Left ventricle myocardium inferior (tissue), 1 donor: ENCODE data around the gene MRPS5. TPM values are rescaled to one million over a fixed set of nuclear protein-coding genes. Genes with fewer than 3 reads are reported as not detected.

Source experiments
- DNase-seq: peaks from one replicate; pipeline ENCODE4 v3.0.0-alpha.2; 2020
- H3K27ac ChIP-seq: fragments of 200-600 bp; replicated peaks from 2 replicates; pipeline ENCODE4 v1.8.0; 2021
- H3K27me3 ChIP-seq: fragments of 200-600 bp; 2 replicates; pipeline ENCODE4 v1.8.0; 2021; ENCODE audit warnings: low read depth
- H3K36me3 ChIP-seq: fragments of 200-600 bp; 2 replicates; pipeline ENCODE4 v1.8.0; 2021
- H3K4me1 ChIP-seq: fragments of 200-600 bp; 2 replicates; pipeline ENCODE4 v1.8.0; 2021
- H3K4me3 ChIP-seq: fragments of 200-600 bp; 2 replicates; pipeline ENCODE4 v1.8.0; 2021; ENCODE audit warnings: mild to moderate bottlenecking, moderate library complexity
- H3K9me3 ChIP-seq: fragments of 200-600 bp; replicated peaks from 2 replicates; pipeline ENCODE4 v1.8.0; 2021
- CTCF ChIP-seq: fragments of 200-600 bp; IDR thresholded peaks from 2 replicates; pipeline ENCODE4 v1.8.0; 2021; ENCODE audit warnings: antibody characterized with exemption, mild to moderate bottlenecking, borderline replicate concordance
- intact Hi-C: fragments of 100-400 bp; cut with micrococcal nuclease; formaldehyde crosslinking; loops from one replicate; pipeline ENCODE4 v1.11.0; 2022
- total RNA-seq: library from RNA; stranded (reverse); fragmentation: NEBNext Ultra II Directional; extraction: Animal tissue kit (Norgen Biotek cat#: 25700); gene quantifications from one replicate; pipeline ENCODE4 v1.2.1, GENCODE V29; 2021
- donor health status: DM: no; HTN: yes; CAD: no; lungs with severe emphysema.

Gene MRPS5
- total RNA-seq, 1 donor from 2014 or later, result 81.2 TPM

GRCh38 chr2:95043300-95044093 is 78.1 kb downstream of the MRPS5 start:
- Histone ChIP-seq H3K9me3 (no peaks in the 10 kb centered on the region), H3K4me1 (peaks cover 39% of the 10 kb centered on the region), H3K27me3 (peaks cover 16% of the 10 kb centered on the region), H3K27ac (peak overlapping the region; percentile 86), H3K36me3 (no peaks in the 10 kb centered on the region), H3K4me3 (peak overlapping the region; percentile 1)
- TF ChIP-seq CTCF, result no peak
- DNase-seq, result peak; percentile 92
- intact Hi-C loops, result no loop called here

GRCh38 chr2:95042472-95043271 is 78.9 kb downstream of the MRPS5 start:
- no peak for TF ChIP-seq CTCF
- peak overlapping the region; percentile 1 for H3K4me3 ChIP-seq

GRCh38 chr2:95041824-95042442 is 79.7 kb downstream of the MRPS5 start:
- H3K4me3 ChIP-seq, result no peak overlapping the region
- no peak for DNase-seq
- H3K9me3 ChIP-seq, result no peaks in the 10 kb centered on the region
- intact Hi-C loops, result no loop called here
- no peak for TF ChIP-seq CTCF
- H3K27ac ChIP-seq, result peak overlapping the region; percentile 19
- peaks cover 12% of the 10 kb centered on the region for H3K27me3 ChIP-seq
- peaks cover 39% of the 10 kb centered on the region for H3K4me1 ChIP-seq
- H3K36me3 ChIP-seq, result no peaks in the 10 kb centered on the region

More at GRCh38 chr2:95042472-95043271, 78.9 kb downstream of the MRPS5 start:
- no peak for DNase-seq
- Histone ChIP-seq H3K36me3 (no peaks in the 10 kb centered on the region), H3K9me3 (no peaks in the 10 kb centered on the region), H3K4me1 (peaks cover 39% of the 10 kb centered on the region), H3K27ac (peak overlapping the region; percentile 86), H3K27me3 (peaks cover 15% of the 10 kb centered on the region)
- intact Hi-C loops, result no loop called here

- intact Hi-C loops, result no loop called here
- H3K9me3 ChIP-seq, result no peaks in the 10 kb centered on the region
- H3K4me1 ChIP-seq, result peaks cover 39% of the 10 kb centered on the region
- peaks cover 12% of the 10 kb centered on the region for H3K27me3 ChIP-seq
- no peak for DNase-seq
- peak overlapping the region; percentile 19 for H3K27ac ChIP-seq
- H3K36me3 ChIP-seq, result no peaks in the 10 kb centered on the region
- no peak overlapping the region for H3K4me3 ChIP-seq
- TF ChIP-seq CTCF, result no peak
Measured at GRCh38 chr2:95041060-95041823, 80.4 kb downstream of the MRPS5 start.

- peaks cover 12% of the 10 kb centered on the region for H3K27me3 ChIP-seq
- no peak overlapping the region for H3K4me3 ChIP-seq
- DNase-seq, result no peak
- no peaks in the 10 kb centered on the region for H3K9me3 ChIP-seq
- no peaks in the 10 kb centered on the region for H3K36me3 ChIP-seq
- H3K27ac ChIP-seq, result no peak overlapping the region
- no peak for TF ChIP-seq CTCF
- H3K4me1 ChIP-seq, result peaks cover 39% of the 10 kb centered on the region
- intact Hi-C loops, result no loop called here
Measured at GRCh38 chr2:95040426-95040825, 81.2 kb downstream of the MRPS5 start.
